ENCODE results near the gene ADAMTS14.

Gene ADAMTS14

GRCh38 chr10:70809011-70809611, 136.8 kb downstream of the ADAMTS14 start:
- no peak overlapping the region for H3K4me3 Mint-ChIP-seq
- no peak for ATAC-seq

GRCh38 chr10:70809726-70810125, 137.4 kb downstream of the ADAMTS14 start:
- H3K9me3 Mint-ChIP-seq: no peaks in the 10 kb centered on the region
- DNase-seq: no peak
- peaks cover 6% of the 10 kb centered on the region for H3K4me1 Mint-ChIP-seq
- H3K36me3 Mint-ChIP-seq (ENCODE audit: low read depth): no peaks in the 10 kb centered on the region
- H3K27ac Mint-ChIP-seq: no peak overlapping the region
- no peak overlapping the region for H3K4me3 Mint-ChIP-seq
- H3K27me3 Mint-ChIP-seq: peaks cover 3% of the 10 kb centered on the region
- no peak for ATAC-seq

More at GRCh38 chr10:70809011-70809611, 136.8 kb downstream of the ADAMTS14 start:
- Mint-ChIP-seq H3K27ac (no peak overlapping the region), H3K9me3 (no peaks in the 10 kb centered on the region), H3K36me3 (ENCODE audit: low read depth) (no peaks in the 10 kb centered on the region), H3K4me1 (peaks cover under 1% of the 10 kb centered on the region), H3K27me3 (peaks cover 3% of the 10 kb centered on the region)
- DNase-seq: no peak

- H3K4me1 Mint-ChIP-seq: peaks cover 14% of the 10 kb centered on the region
- no peaks in the 10 kb centered on the region for H3K36me3 Mint-ChIP-seq (ENCODE audit: low read depth)
Observed at GRCh38 chr10:70810967-70811366, 138.7 kb downstream of the ADAMTS14 start.

GRCh38 chr10:70811881-70812280, 139.6 kb downstream of the ADAMTS14 start:
- H3K4me1 Mint-ChIP-seq: peaks cover 19% of the 10 kb centered on the region
- peaks cover 3% of the 10 kb centered on the region for H3K27me3 Mint-ChIP-seq
- H3K4me3 Mint-ChIP-seq: no peak overlapping the region
- peaks cover 6% of the 10 kb centered on the region for H3K36me3 Mint-ChIP-seq (ENCODE audit: low read depth)
- no peak overlapping the region for H3K27ac Mint-ChIP-seq
- no peak for ATAC-seq
- H3K9me3 Mint-ChIP-seq: no peaks in the 10 kb centered on the region
- DNase-seq: no peak

More at GRCh38 chr10:70810967-70811366, 138.7 kb downstream of the ADAMTS14 start:
- H3K27ac Mint-ChIP-seq: no peak overlapping the region
- no peak for ATAC-seq
- no peak for DNase-seq
- H3K27me3 Mint-ChIP-seq: peaks cover 3% of the 10 kb centered on the region
- H3K9me3 Mint-ChIP-seq: no peaks in the 10 kb centered on the region
- no peak overlapping the region for H3K4me3 Mint-ChIP-seq
